Epithelial cell of proximal tubule (primary cell): ENCODE data around the gene TRAFD1. TPM values are rescaled to one million over a fixed set of nuclear protein-coding genes. Genes with fewer than 3 reads are reported as not detected.
A peak's percentile ranks its signal among the peaks of the same experiment; 100 is the strongest.

Source experiments
- DNase-seq: peaks from one replicate; pipeline ENCODE4 v3.0.0-alpha.2; 2011; ENCODE audit warnings: low read depth
- H3K4me3 ChIP-seq: 2 replicates; pipeline ENCODE4 v1.5.1; 2011; ENCODE audit warnings: low read depth, mild to moderate bottlenecking, low read length
- CTCF ChIP-seq: conservative IDR thresholded peaks from 2 replicates; pipeline ENCODE4 v1.5.1; 2012; ENCODE audit warnings: low read depth, mild to moderate bottlenecking, low read length
- total RNA-seq: library from RNA; depleted of rRNA; stranded (reverse); fragments of >200 nt; gene quantifications from 2 replicates; pipeline ENCODE4 v1.2.3, GENCODE V29; 2015

The TRAFD1 gene
- total RNA-seq, 1 donor from 2014 or later = 19.0 TPM

- H3K4me3 ChIP-seq = no peak overlapping the region
- DNase-seq = no peak
- TF ChIP-seq CTCF = peak; percentile 54
Observed at GRCh38 chr12:112170376-112170775, 45.0 kb downstream of the TRAFD1 start.

- DNase-seq = no peak
- TF ChIP-seq CTCF = no peak
- H3K4me3 ChIP-seq = no peak overlapping the region
Observed at GRCh38 chr12:112170971-112171596, 45.7 kb downstream of the TRAFD1 start.

GRCh38 chr12:112172556-112173324 is 47.4 kb downstream of the TRAFD1 start:
- H3K4me3 ChIP-seq = no peak overlapping the region
- no peak for DNase-seq
- no peak for TF ChIP-seq CTCF

GRCh38 chr12:112175361-112176155 is 50.2 kb downstream of the TRAFD1 start:
- H3K4me3 ChIP-seq = no peak overlapping the region
- no peak for DNase-seq
- no peak for TF ChIP-seq CTCF

- no peak for DNase-seq
- no peak overlapping the region for H3K4me3 ChIP-seq
- no peak for TF ChIP-seq CTCF
Observed at GRCh38 chr12:112176321-112177010, 51.1 kb downstream of the TRAFD1 start.

GRCh38 chr12:112178796-112179195 is 53.4 kb downstream of the TRAFD1 start:
- DNase-seq = no peak
- TF ChIP-seq CTCF = no peak
- no peak overlapping the region for H3K4me3 ChIP-seq
